Measurements from ENCODE around the gene PLXNA4.

DNA sequence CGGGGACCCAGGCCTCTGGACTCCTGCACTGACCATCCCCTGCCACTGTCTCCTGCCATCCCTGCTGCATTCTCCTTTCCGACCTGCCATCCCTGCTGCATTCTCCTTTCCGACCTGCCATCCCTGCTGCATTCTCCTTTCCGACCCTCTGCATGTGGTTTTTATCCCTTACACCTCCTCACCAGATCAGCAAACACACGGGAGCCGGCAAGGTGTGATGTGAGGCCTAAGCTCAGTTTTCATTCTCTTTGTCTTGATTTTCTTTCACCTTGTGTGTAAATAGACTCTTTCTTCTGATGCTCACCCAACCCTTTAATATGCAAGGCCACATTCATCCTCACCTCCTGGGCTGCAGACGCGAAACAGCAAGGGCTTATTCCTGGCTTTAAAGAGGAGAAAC is 11.4 kb downstream of the PLXNA4 start:
- TF ChIP-seq FOSL2 (IDR thresholded peaks at IDR 0.05): no peak
- no peak for TF ChIP-seq FOSL2 (CRISPR knock-in tag; IDR thresholded peaks at IDR 0.05)
- TF ChIP-seq CTCF (IDR thresholded peaks at IDR 0.05): no peak
- TF ChIP-seq MAZ (IDR thresholded peaks at IDR 0.05; ENCODE audit: borderline replicate concordance, low read depth, low read length): no peak
- TF ChIP-seq POLR2A (IDR thresholded peaks at IDR 0.05; ENCODE audit: low read length): no peak
- no peak for TF ChIP-seq USF2 (IDR thresholded peaks at IDR 0.05)
- TF ChIP-seq CHD2 (IDR thresholded peaks at IDR 0.05; ENCODE audit: low read length, partially characterized antibody): no peak

Measured in A549 (cell line).